DND-41 (cell line): ENCODE results near the gene KCNT2.

ENCODE experiments used
- EZH2 ChIP-seq: IDR thresholded peaks from 3 replicates; pipeline ENCODE4 v1.6.1; 2012; ENCODE audit warnings: borderline replicate concordance, low read depth, mild to moderate bottlenecking, moderate library complexity, low read length, inconsistent platforms; ENCODE audit not compliant: severe bottlenecking
- TF ChIP-seq, protein P1 (sequence below): IDR thresholded peaks from 2 replicates; pipeline ENCODE4 v1.5.1; 2012; ENCODE audit warnings: borderline replicate concordance, low read length, moderate library complexity, mild to moderate bottlenecking; ENCODE audit not compliant: poor library complexity, severe bottlenecking; ENCODE audit errors: extremely low read depth

DNA sequence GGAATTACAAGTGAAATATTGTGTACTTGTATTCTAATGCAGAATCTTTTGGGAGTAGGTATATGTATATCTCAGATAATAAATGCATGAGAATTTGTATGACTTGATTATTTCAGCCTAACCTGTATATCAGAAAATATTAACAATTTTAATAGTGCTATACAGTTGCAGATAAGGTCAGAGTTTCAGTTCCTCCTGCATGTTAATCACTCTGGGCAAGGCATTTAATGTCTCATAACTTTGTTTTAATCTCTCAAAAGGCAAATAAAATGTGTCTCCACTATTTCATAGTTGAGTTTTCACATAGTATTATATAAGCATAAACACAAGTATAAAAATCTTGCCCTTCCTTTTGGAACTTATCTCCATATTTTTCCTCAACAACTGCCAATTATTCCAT is 352.5 kb downstream of the KCNT2 start:
- TF ChIP-seq, protein P1, sequence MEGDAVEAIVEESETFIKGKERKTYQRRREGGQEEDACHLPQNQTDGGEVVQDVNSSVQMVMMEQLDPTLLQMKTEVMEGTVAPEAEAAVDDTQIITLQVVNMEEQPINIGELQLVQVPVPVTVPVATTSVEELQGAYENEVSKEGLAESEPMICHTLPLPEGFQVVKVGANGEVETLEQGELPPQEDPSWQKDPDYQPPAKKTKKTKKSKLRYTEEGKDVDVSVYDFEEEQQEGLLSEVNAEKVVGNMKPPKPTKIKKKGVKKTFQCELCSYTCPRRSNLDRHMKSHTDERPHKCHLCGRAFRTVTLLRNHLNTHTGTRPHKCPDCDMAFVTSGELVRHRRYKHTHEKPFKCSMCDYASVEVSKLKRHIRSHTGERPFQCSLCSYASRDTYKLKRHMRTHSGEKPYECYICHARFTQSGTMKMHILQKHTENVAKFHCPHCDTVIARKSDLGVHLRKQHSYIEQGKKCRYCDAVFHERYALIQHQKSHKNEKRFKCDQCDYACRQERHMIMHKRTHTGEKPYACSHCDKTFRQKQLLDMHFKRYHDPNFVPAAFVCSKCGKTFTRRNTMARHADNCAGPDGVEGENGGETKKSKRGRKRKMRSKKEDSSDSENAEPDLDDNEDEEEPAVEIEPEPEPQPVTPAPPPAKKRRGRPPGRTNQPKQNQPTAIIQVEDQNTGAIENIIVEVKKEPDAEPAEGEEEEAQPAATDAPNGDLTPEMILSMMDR, result no peak
- no peak for TF ChIP-seq EZH2
